HepG2 (cell line): ENCODE results near the gene KRI1. TPM values are rescaled to one million over a fixed set of nuclear protein-coding genes. Genes with fewer than 3 reads are reported as not detected.
A peak's percentile ranks its signal among the peaks of the same experiment; 100 is the strongest.

Experiments used
- ATAC-seq: fragments of 200-7000 bp; cut with Tn5 transposase; 3 replicates; pipeline ENCODE4 v1.9.1; 2020; ENCODE audit warnings: mild to moderate bottlenecking, moderate library complexity
- BruUV-seq: library from RNA; stranded (reverse); fragments of 400-500 nt; replicated peaks from 2 replicates; lab custom pipeline; 2021; lab: Mats Ljungman, UMichigan
- CTCF ChIA-PET: fragments of 300-600 bp; formaldehyde crosslinking; extraction: SDS; loops from one replicate; lab custom pipeline; 2021; ENCODE audit warnings: low total read pairs, inconsistent platforms, low intra/inter-chr PET ratio; lab: Yijun Ruan, JAX
- POLR2A ChIA-PET: fragments of 350-600 bp; sonication (Branson Sonifier 250); formaldehyde crosslinking; loops from one replicate; lab custom pipeline; 2020; ENCODE audit warnings: antibody characterized with exemption, inconsistent platforms; lab: Yijun Ruan, JAX
- DNase-seq: peaks from one replicate; pipeline ENCODE4 v3.0.0-alpha.2; 2015; ENCODE audit warnings: low spot score
- FAIRE-seq: peaks from 3 replicates; lab custom pipeline; 2011; peaks lifted over from hg19 to GRCh38; lab: Jason Lieb, UNC
- H2AFZ ChIP-seq: one replicate; pipeline ENCODE4 v1.6.1; 2011; ENCODE audit warnings: low read length, inconsistent platforms
- H3K27ac ChIP-seq: fragments of 300-600 bp; 3 replicates; pipeline ENCODE4 v1.8.0; 2011; ENCODE audit warnings: mixed run types, mild to moderate bottlenecking, mixed read lengths, low read length, inconsistent platforms; ENCODE audit not compliant: insufficient read depth; ENCODE audit errors: extremely low read length
- H3K27me3 ChIP-seq, 2 experiments: fragments of 200-600 bp in 1 of 2; 2 replicates in 1 of 2; 3 replicates in 1 of 2; pipeline versions ENCODE4 v1.6.0 to v1.8.0; 2011; ENCODE audit warnings: low read length in 2 of 2, mild to moderate bottlenecking in 2 of 2, moderate library complexity in 2 of 2, inconsistent platforms in 1 of 2; ENCODE audit not compliant: insufficient read depth in 2 of 2, control insufficient read depth in 1 of 2
- H3K36me3 ChIP-seq, 2 experiments: fragments of 200-600 bp in 1 of 2; replicated peaks in 1 of 2; 2 replicates in 1 of 2; 3 replicates in 1 of 2; pipeline versions ENCODE4 v1.5.1 to v1.8.0; 2011; ENCODE audit warnings: low read length in 2 of 2, inconsistent platforms in 1 of 2; ENCODE audit not compliant: insufficient read depth in 2 of 2, control insufficient read depth in 1 of 2
- H3K4me1 ChIP-seq: 2 replicates; pipeline ENCODE4 v1.5.1; 2012; ENCODE audit warnings: low read length, inconsistent platforms; ENCODE audit not compliant: insufficient read depth
- H3K4me2 ChIP-seq: 2 replicates; pipeline ENCODE4 v1.6.0; 2011; ENCODE audit warnings: low read depth, low read length, inconsistent platforms
- H3K4me3 ChIP-seq, 3 experiments: fragments of 200-600 bp in 1 of 3; sonication (generic), shearing (Covaris generic) in 1 of 3; replicated peaks in 1 of 3; 2 replicates each; pipeline ENCODE4 v1.5.1; 2011 to 2016; ENCODE audit warnings: low read length in 3 of 3, inconsistent platforms in 2 of 3, low read depth in 2 of 3, mild to moderate bottlenecking in 2 of 3, control low read depth in 1 of 3, mixed read lengths in 1 of 3; ENCODE audit not compliant: insufficient read depth in 1 of 3
- H3K79me2 ChIP-seq: one replicate; pipeline ENCODE4 v1.6.1; 2011; ENCODE audit warnings: low read length, inconsistent platforms; ENCODE audit not compliant: insufficient read depth
- H3K9ac ChIP-seq: 2 replicates; pipeline ENCODE4 v1.6.0; 2011; ENCODE audit warnings: mild to moderate bottlenecking, low read depth, low read length, inconsistent platforms; ENCODE audit not compliant: insufficient read depth
- H3K9me3 ChIP-seq: 2 replicates; pipeline ENCODE4 v1.5.1; 2012; ENCODE audit warnings: mild to moderate bottlenecking, low read length
- H4K20me1 ChIP-seq: 2 replicates; pipeline ENCODE4 v1.6.0; 2011; ENCODE audit warnings: inconsistent platforms, mild to moderate bottlenecking, low read length, moderate library complexity; ENCODE audit not compliant: insufficient read depth
- ARNT2 ChIP-seq: sonication (generic); formaldehyde crosslinking; IDR thresholded peaks from 2 replicates; pipeline ENCODE4 v1.8.0; 2022; ENCODE audit warnings: mild to moderate bottlenecking, low read depth, missing genetic modification reagents, moderate library complexity
- RFXANK ChIP-seq: IDR thresholded peaks from 2 replicates; pipeline ENCODE4 v1.6.1; 2016
- THAP11 ChIP-seq: IDR thresholded peaks from 2 replicates; pipeline ENCODE4 v1.6.1; 2016; ENCODE audit warnings: missing biosample characterization, missing genetic modification reagents
- ZC3H4 ChIP-seq: sonication (generic); formaldehyde crosslinking; IDR thresholded peaks from 2 replicates; pipeline ENCODE4 v1.4.0; 2020; ENCODE audit warnings: missing genetic modification reagents, borderline replicate concordance
- ZMAT3 ChIP-seq: sonication (generic); formaldehyde crosslinking; conservative IDR thresholded peaks from 2 replicates; pipeline ENCODE4 v1.7.0; 2021; ENCODE audit warnings: missing genetic modification reagents
- ZNF615 ChIP-seq: sonication (generic); formaldehyde crosslinking; IDR thresholded peaks from 2 replicates; pipeline ENCODE4 v1.5.0; 2020; ENCODE audit warnings: mild to moderate bottlenecking, missing genetic modification reagents, borderline replicate concordance
- ZNF768 ChIP-seq: sonication (generic); formaldehyde crosslinking; IDR thresholded peaks from 2 replicates; pipeline ENCODE4 v1.4.0; 2020; ENCODE audit warnings: missing genetic modification reagents
- ZNF83 ChIP-seq: sonication (generic); formaldehyde crosslinking; IDR thresholded peaks from 2 replicates; pipeline ENCODE4 v1.4.0; 2020; ENCODE audit warnings: missing genetic modification reagents, mild to moderate bottlenecking, borderline replicate concordance
- WGBS: methylation state at CpG from one replicate; pipeline ENCODE4 v1.1.6; 2017; ENCODE audit warnings: low lambda C conversion rate; 5-methylcytosine and 5-hydroxymethylcytosine counted together
- in situ Hi-C: cut with HindIII; loops from 2 replicates; pipeline ENCODE4 v1.10.0; 2017; ENCODE audit warnings: low pct_unique_long_range_greater_than_20kb; ENCODE audit not compliant: extremely low pct_ligation_motif_present
- intact Hi-C: fragments of 100-400 bp; cut with micrococcal nuclease; formaldehyde crosslinking; loops from one replicate; pipeline ENCODE4 v1.10.0; 2022; ENCODE audit not compliant: unreplicated experiment
- polyA plus RNA-seq, 8 experiments: library from polyadenylated mRNA; depleted of rRNA in 3 of 8; stranded (reverse) in 7 of 8; unstranded in 1 of 8; fragments of >200 nt; fragmentation: Illumina TruSeq in 4 of 8; extraction: Trizol in 4 of 8; gene quantifications; 2 replicates each; pipeline versions ENCODE4 v1.2.1 to v1.2.3, GENCODE V29; 2011 to 2016; ENCODE audit warnings: low read depth in 4 of 8, missing spikeins in 1 of 8, mixed read lengths in 1 of 8; ENCODE audit not compliant: insufficient read depth in 1 of 8
- total RNA-seq, 5 experiments: library from RNA; depleted of rRNA; stranded (reverse); fragments of >200 nt; fragmentation: Illumina TruSeq; extraction: Trizol; gene quantifications; 2 replicates each; pipeline ENCODE4 v1.2.3, GENCODE V29; 2016; ENCODE audit warnings: low read depth in 1 of 5
- TF ChIP-seq, protein P1 (sequence below): sonication (generic); formaldehyde crosslinking; IDR thresholded peaks from 2 replicates; pipeline ENCODE4 v1.5.0; 2020; ENCODE audit warnings: mild to moderate bottlenecking, missing genetic modification reagents, borderline replicate concordance
- TF ChIP-seq, protein P2 (sequence below): sonication (generic); formaldehyde crosslinking; IDR thresholded peaks from 2 replicates; pipeline ENCODE4 v1.8.0; 2022; ENCODE audit warnings: mild to moderate bottlenecking, missing genetic modification reagents; ENCODE audit not compliant: insufficient replicate concordance

The KRI1 gene
- total and polyA plus RNA-seq, 2 of the 13 experiments (the other 11 are each of a cell fraction or from before 2014, with no cell fraction given), result 9.1 to 11.7 TPM

DNA sequence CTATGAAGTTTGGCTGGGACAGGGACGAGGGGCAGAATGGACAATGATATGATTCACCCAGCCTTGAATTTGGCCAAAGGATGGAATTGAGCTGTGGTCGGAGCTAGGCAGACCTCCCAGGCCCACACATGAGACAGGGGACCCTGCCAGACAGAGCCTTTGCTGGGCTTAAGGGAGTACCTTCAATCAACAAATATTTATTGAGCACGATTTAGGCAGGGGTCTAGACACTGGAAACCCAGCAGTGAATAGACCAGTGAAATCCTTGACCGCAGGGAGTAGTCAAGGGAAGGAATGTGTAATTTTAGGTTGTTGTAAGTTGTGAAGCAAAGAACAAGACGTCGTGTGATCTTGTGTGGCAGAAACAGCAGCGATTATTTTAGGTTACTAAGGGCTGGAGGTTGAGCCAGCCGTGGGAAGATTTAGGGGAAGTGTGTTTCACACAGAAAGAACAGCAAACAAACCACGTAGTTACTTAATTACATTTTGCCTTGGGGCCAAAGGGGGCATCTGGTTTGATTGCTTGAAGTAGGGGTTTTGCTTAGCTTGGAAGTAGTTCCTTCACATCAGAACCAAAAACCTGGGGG, 38.2 kb upstream of the KRI1 start:
- in situ Hi-C loops, result no loop called here
- TF ChIP-seq ZC3H4 (CRISPR knock-in tag) (no peak), ZNF615 (CRISPR knock-in tag) (no peak), ZNF83 (no peak), ZMAT3 (no peak)
- TF ChIP-seq, all 625 proteins: peak for 0
- Histone ChIP-seq H3K9ac (no peak overlapping the region; the same call in 1 of the 2 replicates), H2AFZ (no peak overlapping the region), H3K4me1 (peaks cover 28% of the 10 kb centered on the region), H3K9me3 (no peaks in the 10 kb centered on the region), H3K4me2 (peak overlapping the region; percentile 84), H4K20me1 (no peaks in the 10 kb centered on the region), H3K27me3 (peaks cover 2 to 17% of the 10 kb centered on the region in 2 experiments; a peak in 4 of 5 replicates), H3K27ac (no peak overlapping the region), H3K79me2 (no peaks in the 10 kb centered on the region), H3K36me3 (no peaks in the 10 kb centered on the region), H3K4me3 (peak overlapping the region in 1 of 3 experiments; percentile 92; a peak in 2 of 6 replicates)
- POLR2A ChIA-PET, result interaction anchor here (0.9 kb wide), 1 partner anchor 37 kb away, joined by 3 read pairs; no protein-coding TSS in a partner anchor
- CTCF ChIA-PET, result no interaction called here
- no TSS peak for BruUV-seq
- FAIRE-seq (no peak), DNase-seq (no peak), ATAC-seq (peak; percentile 21; the same call in 2 of the 3 replicates)
- intact Hi-C loops, result no loop called here
- 16% methylated on average over 9 of the region's 9 CpGs for WGBS

DNA sequence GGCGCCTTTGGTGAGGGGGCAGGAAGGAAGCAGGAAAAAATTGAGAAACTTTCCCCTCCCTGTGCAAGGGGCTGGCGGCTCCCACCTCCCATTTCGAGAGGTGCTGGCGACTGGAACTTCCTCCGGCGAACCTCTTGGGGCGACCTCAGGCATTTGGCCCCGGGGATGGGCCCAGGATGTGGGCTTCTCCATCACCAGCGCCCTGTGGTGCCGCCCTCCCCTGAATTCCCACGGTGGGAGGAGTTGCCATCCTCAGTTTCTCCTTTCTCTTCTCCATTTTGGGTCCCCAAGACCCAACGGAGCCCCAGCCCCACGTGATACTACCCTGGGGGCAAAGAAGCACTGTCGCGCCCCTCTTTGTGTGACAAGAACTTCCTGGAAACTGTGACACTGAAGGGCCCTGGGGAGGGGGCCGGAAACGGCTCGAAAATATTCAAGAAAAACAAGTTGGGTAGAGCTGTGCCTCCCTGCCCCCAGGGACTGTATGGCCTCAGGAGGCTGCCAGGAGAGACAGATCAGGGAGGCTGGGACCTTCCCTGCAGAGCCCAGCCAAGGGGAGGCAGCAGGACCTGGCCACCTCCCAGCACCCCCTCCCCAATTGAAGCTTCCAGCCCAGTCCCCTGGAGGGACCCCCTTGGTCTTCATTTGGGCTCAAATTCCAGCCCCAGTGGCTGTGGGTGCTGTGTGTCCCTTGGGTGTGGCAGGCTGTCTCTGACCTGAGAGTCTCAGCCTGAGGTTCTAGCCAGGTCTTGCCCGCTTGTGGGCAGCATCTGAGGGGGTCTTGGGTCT, 37.5 kb upstream of the KRI1 start:
- H3K36me3 ChIP-seq, result no peaks in the 10 kb centered on the region
- H3K4me1 ChIP-seq, result peaks cover 28% of the 10 kb centered on the region
- H4K20me1 ChIP-seq, result no peaks in the 10 kb centered on the region
- H3K9ac ChIP-seq, result peak overlapping the region; percentile 73; the same call in 1 of the 2 replicates
- FAIRE-seq (no peak), DNase-seq (no peak), ATAC-seq (peak; percentile 10; the same call in 1 of the 3 replicates)
- H2AFZ ChIP-seq, result no peak overlapping the region
- intact Hi-C loops (no loop called here), in situ Hi-C loops (no loop called here)
- no peaks in the 10 kb centered on the region for H3K9me3 ChIP-seq
- WGBS, result 53% methylated on average over 15 of the region's 19 CpGs
- no peak overlapping the region for H3K27ac ChIP-seq
- TSS peak; percentile 71 for BruUV-seq
- H3K4me3 ChIP-seq, result peak overlapping the region; percentile 75 to 95 (median 92)
- H3K4me2 ChIP-seq, result peak overlapping the region; percentile 84
- no peaks in the 10 kb centered on the region for H3K79me2 ChIP-seq
- ChIA-PET CTCF (interaction anchor here (1.2 kb wide), 1 partner anchor 22 kb away, joined by 3 read pairs; no protein-coding TSS in a partner anchor), POLR2A (interaction anchor here (1.1 to 1.5 kb wide), 2 partner anchors 44 to 233 kb away, joined by 3 read pairs; partner anchors contain the start of gene TMED1)
- H3K27me3 ChIP-seq, result peaks cover 2 to 17% of the 10 kb centered on the region in 2 experiments; a peak in 3 of 5 replicates
- peak; percentile 94 for TF ChIP-seq ZNF768 (CRISPR knock-in tag)
- TF ChIP-seq, protein P1, sequence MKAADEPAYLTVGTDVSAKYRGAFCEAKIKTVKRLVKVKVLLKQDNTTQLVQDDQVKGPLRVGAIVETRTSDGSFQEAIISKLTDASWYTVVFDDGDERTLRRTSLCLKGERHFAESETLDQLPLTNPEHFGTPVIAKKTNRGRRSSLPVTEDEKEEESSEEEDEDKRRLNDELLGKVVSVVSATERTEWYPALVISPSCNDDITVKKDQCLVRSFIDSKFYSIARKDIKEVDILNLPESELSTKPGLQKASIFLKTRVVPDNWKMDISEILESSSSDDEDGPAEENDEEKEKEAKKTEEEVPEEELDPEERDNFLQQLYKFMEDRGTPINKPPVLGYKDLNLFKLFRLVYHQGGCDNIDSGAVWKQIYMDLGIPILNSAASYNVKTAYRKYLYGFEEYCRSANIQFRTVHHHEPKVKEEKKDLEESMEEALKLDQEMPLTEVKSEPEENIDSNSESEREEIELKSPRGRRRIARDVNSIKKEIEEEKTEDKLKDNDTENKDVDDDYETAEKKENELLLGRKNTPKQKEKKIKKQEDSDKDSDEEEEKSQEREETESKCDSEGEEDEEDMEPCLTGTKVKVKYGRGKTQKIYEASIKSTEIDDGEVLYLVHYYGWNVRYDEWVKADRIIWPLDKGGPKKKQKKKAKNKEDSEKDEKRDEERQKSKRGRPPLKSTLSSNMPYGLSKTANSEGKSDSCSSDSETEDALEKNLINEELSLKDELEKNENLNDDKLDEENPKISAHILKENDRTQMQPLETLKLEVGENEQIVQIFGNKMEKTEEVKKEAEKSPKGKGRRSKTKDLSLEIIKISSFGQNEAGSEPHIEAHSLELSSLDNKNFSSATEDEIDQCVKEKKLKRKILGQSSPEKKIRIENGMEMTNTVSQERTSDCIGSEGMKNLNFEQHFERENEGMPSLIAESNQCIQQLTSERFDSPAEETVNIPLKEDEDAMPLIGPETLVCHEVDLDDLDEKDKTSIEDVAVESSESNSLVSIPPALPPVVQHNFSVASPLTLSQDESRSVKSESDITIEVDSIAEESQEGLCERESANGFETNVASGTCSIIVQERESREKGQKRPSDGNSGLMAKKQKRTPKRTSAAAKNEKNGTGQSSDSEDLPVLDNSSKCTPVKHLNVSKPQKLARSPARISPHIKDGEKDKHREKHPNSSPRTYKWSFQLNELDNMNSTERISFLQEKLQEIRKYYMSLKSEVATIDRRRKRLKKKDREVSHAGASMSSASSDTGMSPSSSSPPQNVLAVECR (CRISPR knock-in tag), result 0 out of 2 replicates have a peak, but pooled peaks have one; percentile 20
- TF ChIP-seq, protein P2, sequence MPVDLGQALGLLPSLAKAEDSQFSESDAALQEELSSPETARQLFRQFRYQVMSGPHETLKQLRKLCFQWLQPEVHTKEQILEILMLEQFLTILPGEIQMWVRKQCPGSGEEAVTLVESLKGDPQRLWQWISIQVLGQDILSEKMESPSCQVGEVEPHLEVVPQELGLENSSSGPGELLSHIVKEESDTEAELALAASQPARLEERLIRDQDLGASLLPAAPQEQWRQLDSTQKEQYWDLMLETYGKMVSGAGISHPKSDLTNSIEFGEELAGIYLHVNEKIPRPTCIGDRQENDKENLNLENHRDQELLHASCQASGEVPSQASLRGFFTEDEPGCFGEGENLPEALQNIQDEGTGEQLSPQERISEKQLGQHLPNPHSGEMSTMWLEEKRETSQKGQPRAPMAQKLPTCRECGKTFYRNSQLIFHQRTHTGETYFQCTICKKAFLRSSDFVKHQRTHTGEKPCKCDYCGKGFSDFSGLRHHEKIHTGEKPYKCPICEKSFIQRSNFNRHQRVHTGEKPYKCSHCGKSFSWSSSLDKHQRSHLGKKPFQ (CRISPR knock-in tag), result no peak
- no peak for TF ChIP-seq RFXANK (CRISPR knock-in tag)
- TF ChIP-seq ARNT2, result no peak
- TF ChIP-seq THAP11 (CRISPR knock-in tag), result no peak
